SH-SY5Y (cell line): ENCODE measurements around the gene ADAT3.

Experiments used
- GATA2 ChIP-seq: IDR thresholded peaks from 2 replicates; pipeline ENCODE4 v1.6.1; 2011; ENCODE audit warnings: mild to moderate bottlenecking, low read depth, low read length
- GATA3 ChIP-seq: IDR thresholded peaks from 2 replicates; pipeline ENCODE4 v1.6.1; 2011; ENCODE audit warnings: low read depth, mild to moderate bottlenecking, low read length, moderate library complexity

DNA sequence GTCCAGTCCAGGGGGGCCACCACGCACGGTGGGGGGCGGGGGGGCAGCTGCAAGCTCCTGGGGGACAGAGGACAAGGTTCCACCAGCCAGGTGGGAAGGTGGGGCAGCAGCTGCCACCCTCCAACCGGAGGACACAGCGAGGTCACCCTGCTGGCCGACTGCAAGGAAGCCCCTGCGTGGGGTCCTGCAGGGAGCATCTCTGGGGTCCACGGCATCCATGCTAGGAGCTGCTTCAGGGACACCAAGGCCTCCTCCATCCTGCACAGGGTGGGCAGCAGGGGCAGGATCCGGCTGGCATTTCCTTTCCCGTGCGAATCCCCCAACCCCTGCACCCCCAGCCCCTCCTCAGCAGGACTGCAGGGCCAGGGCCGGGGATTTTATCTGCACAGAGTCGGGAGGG is 33.6 kb upstream of the ADAT3 start:
- no peak for TF ChIP-seq GATA3
- TF ChIP-seq GATA2: no peak
